DND-41 (cell line): ENCODE data around the gene HBG2.
"Not testable (repeated sequence)": the region's sequence is repeated elsewhere in the genome, so short reads cannot be mapped to it uniquely, and the experiment has no call there.

Experiments
- ATAC-seq: fragments of 200-7000 bp; cut with Tn5 transposase; 3 replicates; pipeline ENCODE4 v1.9.1; 2021; ENCODE audit warnings: low read depth; ENCODE audit not compliant: insufficient read depth
- DNase-seq: peaks from one replicate; pipeline ENCODE4 v3.0.0-alpha.2; 2020
- H2AFZ ChIP-seq: 2 replicates; pipeline ENCODE4 v1.6.0; 2012; ENCODE audit warnings: low read depth, low read length
- H3K27ac ChIP-seq: 2 replicates; pipeline ENCODE4 v1.5.1; 2012; ENCODE audit warnings: low read length, inconsistent platforms
- H3K27me3 ChIP-seq: fragments of 200-600 bp; sonication (generic); 2 replicates; pipeline ENCODE4 v1.6.0; 2012; ENCODE audit warnings: low read length, mild to moderate bottlenecking, inconsistent platforms; ENCODE audit not compliant: insufficient read depth, poor library complexity
- H3K36me3 ChIP-seq: 2 replicates; pipeline ENCODE4 v1.5.1; 2012; ENCODE audit warnings: low read length, inconsistent platforms; ENCODE audit not compliant: insufficient read depth
- H3K4me1 ChIP-seq: 2 replicates; pipeline ENCODE4 v1.5.1; 2012; ENCODE audit warnings: mild to moderate bottlenecking, low read length; ENCODE audit not compliant: insufficient read depth
- H3K4me2 ChIP-seq: 2 replicates; pipeline ENCODE4 v1.6.0; 2012; ENCODE audit warnings: mild to moderate bottlenecking, moderate library complexity, low read length, inconsistent platforms; ENCODE audit not compliant: insufficient read depth
- H3K4me3 ChIP-seq, 2 experiments: fragments of 200-600 bp in 1 of 2; shearing (Covaris generic) in 1 of 2; 2 replicates each; pipeline ENCODE4 v1.5.1; 2012 to 2016; ENCODE audit warnings: inconsistent platforms in 2 of 2, low read length in 2 of 2, mild to moderate bottlenecking in 2 of 2, low read depth in 1 of 2, moderate library complexity in 1 of 2
- H3K79me2 ChIP-seq: 2 replicates; pipeline ENCODE4 v1.6.0; 2012; ENCODE audit warnings: low read length, inconsistent platforms; ENCODE audit not compliant: insufficient read depth
- H3K9ac ChIP-seq: 2 replicates; pipeline ENCODE4 v1.6.0; 2012; ENCODE audit warnings: low read depth, mild to moderate bottlenecking, inconsistent platforms, low read length, moderate library complexity
- H3K9me3 ChIP-seq: 2 replicates; pipeline ENCODE4 v1.5.1; 2012; ENCODE audit warnings: low read length, moderate library complexity, mild to moderate bottlenecking, inconsistent platforms; ENCODE audit not compliant: insufficient read depth, severe bottlenecking
- H4K20me1 ChIP-seq: 2 replicates; pipeline ENCODE4 v1.6.0; 2012; ENCODE audit warnings: low read length; ENCODE audit not compliant: insufficient read depth
- CTCF ChIP-seq: IDR thresholded peaks from 2 replicates; pipeline ENCODE4 v1.5.1; 2012; ENCODE audit warnings: borderline replicate concordance, low read length, moderate library complexity, mild to moderate bottlenecking; ENCODE audit not compliant: poor library complexity, severe bottlenecking; ENCODE audit errors: extremely low read depth
- EZH2 ChIP-seq: IDR thresholded peaks from 3 replicates; pipeline ENCODE4 v1.6.1; 2012; ENCODE audit warnings: borderline replicate concordance, low read depth, mild to moderate bottlenecking, moderate library complexity, low read length, inconsistent platforms; ENCODE audit not compliant: severe bottlenecking

The HBG2 gene

DNA sequence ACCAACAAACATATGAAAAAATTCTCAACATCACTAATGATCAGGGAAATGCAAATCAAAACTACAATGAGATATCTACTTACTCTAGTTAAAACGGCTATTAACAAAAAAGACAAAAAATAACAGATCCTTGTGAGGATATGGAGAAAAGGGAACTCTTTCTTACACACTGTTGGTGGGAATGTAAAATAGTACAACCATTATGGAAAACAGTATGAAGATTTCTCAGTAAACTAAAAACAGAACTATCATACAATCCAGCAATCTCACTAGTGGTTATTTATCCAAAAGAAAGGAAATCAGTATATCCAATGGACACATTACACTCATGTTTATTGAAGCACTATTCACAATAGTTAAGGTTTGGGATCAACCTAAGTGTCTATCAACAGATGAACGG lies 11.3 kb upstream of the HBG2 start:
- Histone ChIP-seq H3K27ac (no peak overlapping the region), H3K4me3 (no peak overlapping the region), H3K4me2 (no peak overlapping the region), H3K9ac (no peak overlapping the region), H3K27me3 (peaks cover 6% of the 10 kb centered on the region), H3K9me3 (no peaks in the 10 kb centered on the region), H2AFZ (no peak overlapping the region), H3K36me3 (no peaks in the 10 kb centered on the region), H4K20me1 (no peaks in the 10 kb centered on the region), H3K79me2 (no peaks in the 10 kb centered on the region), H3K4me1 (no peaks in the 10 kb centered on the region)
- TF ChIP-seq CTCF = no peak
- no peak for TF ChIP-seq EZH2
- no peak for ATAC-seq
- no peak for DNase-seq

DNA sequence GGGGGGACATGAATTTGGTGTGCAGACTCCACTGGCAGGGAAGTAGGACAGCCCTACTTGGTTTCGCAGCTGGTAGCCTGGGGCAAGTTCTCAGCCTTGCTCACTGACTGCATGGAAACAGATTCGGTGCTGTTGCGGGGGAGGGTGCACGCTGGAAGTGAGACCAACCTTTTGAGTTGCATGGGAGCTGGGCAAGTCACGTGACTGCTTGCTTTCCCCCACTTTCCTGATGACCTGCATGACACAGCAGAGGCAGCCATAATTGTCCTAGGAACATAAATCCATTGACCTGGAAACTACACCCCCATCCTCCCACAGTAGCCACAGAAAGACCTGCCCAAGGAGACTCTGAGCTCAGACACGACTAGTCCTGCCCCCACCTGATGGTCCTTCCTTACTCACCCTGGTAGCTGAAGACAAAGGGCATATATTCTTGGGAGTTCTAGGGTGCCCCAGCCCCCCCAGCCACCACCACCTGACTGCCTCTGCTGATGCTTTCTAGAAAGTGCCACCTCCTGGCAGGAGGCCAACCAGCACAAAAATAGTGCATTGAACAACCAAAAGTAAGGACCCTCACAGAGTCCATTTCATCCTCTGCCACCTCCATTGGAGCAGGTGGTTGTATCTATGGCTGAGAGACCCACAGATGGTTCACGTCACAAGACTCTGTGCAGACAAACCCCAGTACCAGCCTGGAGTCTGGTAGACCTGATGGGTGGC lies 4.1 kb upstream of the HBG2 start:
- no peak overlapping the region for H2AFZ ChIP-seq
- H3K36me3 ChIP-seq = no peaks in the 10 kb centered on the region
- no peak overlapping the region for H3K27ac ChIP-seq
- H3K4me1 ChIP-seq = no peaks in the 10 kb centered on the region
- no peak for DNase-seq
- no peak overlapping the region for H3K9ac ChIP-seq
- no peaks in the 10 kb centered on the region for H4K20me1 ChIP-seq
- H3K9me3 ChIP-seq = no peaks in the 10 kb centered on the region
- H3K79me2 ChIP-seq = no peaks in the 10 kb centered on the region
- no peak for TF ChIP-seq EZH2
- TF ChIP-seq CTCF = no peak
- no peak overlapping the region for H3K4me3 ChIP-seq
- no peak for ATAC-seq
- H3K4me2 ChIP-seq = no peak overlapping the region
- no peaks in the 10 kb centered on the region for H3K27me3 ChIP-seq

DNA sequence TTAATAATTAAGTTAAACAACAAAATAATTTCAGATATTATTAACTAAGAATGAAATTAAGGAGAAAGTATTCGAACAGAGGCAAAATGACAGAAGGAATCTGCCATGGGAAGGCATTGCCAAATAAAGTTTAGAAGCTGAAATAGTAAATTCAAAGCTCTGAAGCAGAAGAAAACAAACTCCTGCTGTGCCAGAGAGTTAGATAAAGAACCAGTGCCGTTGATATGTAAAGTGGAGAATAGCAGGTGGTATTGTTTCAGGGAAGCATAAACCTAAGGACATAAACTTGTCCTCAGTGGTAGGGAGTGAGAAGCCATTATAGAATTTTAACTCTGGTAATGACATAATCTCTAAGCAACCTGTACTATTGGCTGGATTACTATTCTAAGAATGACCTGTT lies 2.7 kb upstream of the HBG2 start:
- H3K9me3 ChIP-seq = no peaks in the 10 kb centered on the region
- no peaks in the 10 kb centered on the region for H3K27me3 ChIP-seq
- H3K4me1 ChIP-seq = no peaks in the 10 kb centered on the region
- H3K27ac ChIP-seq = no peak overlapping the region
- no peaks in the 10 kb centered on the region for H3K36me3 ChIP-seq
- DNase-seq = no peak
- no peak for TF ChIP-seq CTCF
- TF ChIP-seq EZH2 = no peak
- no peak overlapping the region for H3K4me2 ChIP-seq
- no peaks in the 10 kb centered on the region for H4K20me1 ChIP-seq
- H3K4me3 ChIP-seq = no peak overlapping the region
- no peaks in the 10 kb centered on the region for H3K79me2 ChIP-seq
- no peak overlapping the region for H3K9ac ChIP-seq
- H2AFZ ChIP-seq = no peak overlapping the region
- no peak for ATAC-seq

- not testable (repeated sequence) for H3K4me1 ChIP-seq, H3K9me3 ChIP-seq, H3K27me3 ChIP-seq, H4K20me1 ChIP-seq, H3K4me2 ChIP-seq, H3K27ac ChIP-seq, H3K9ac ChIP-seq, H3K36me3 ChIP-seq, H3K79me2 ChIP-seq, DNase-seq, ATAC-seq, H2AFZ ChIP-seq, H3K4me3 ChIP-seq
Measured at GRCh38 chr11:5254023-5254422, 558 bp downstream of the HBG2 start.

DNA sequence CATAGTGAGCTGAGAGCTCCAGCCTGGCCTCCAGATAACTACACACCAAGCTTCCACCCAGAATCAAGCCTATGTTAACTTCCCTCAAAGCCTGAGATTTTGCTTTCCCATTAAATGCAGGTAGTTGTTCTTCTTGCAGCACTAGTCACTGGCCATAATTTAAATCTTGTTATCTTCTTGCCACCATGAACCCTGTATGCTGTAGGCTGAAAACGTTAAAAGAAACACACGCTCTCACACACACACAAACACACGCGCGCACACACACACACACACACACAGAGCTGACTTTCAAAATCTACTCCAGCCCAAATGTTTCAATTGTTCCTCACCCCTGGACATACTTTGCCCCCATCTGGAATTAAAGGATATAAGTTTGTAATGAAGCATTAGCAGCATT lies 1.1 kb downstream of the HBG2 start:
- not testable (repeated sequence) for H3K27ac ChIP-seq, H3K27me3 ChIP-seq, H3K36me3 ChIP-seq, H3K9me3 ChIP-seq, H2AFZ ChIP-seq, H4K20me1 ChIP-seq, H3K4me2 ChIP-seq, ATAC-seq, DNase-seq, H3K4me1 ChIP-seq, H3K4me3 ChIP-seq, H3K79me2 ChIP-seq, H3K9ac ChIP-seq
